SU-DHL-6 (cell line): Measurements from ENCODE around the gene LATS2.

Source experiments
- EZH2phosphoT487 ChIP-seq: fragments of 200-600 bp; sonication (generic), shearing (Covaris generic); conservative IDR thresholded peaks from 2 replicates; pipeline ENCODE4 v1.6.1; 2018; ENCODE audit warnings: mild to moderate bottlenecking, antibody characterized with exemption, low read length, moderate library complexity, mixed read lengths
- TF ChIP-seq, protein P1 (sequence below): fragments of 200-600 bp; sonication (generic); IDR thresholded peaks from one replicate; pipeline ENCODE4 v1.5.1; 2017; ENCODE audit warnings: antibody characterized with exemption, mild to moderate bottlenecking, low read length, moderate library complexity; ENCODE audit not compliant: insufficient read depth, poor library complexity, severe bottlenecking

DNA sequence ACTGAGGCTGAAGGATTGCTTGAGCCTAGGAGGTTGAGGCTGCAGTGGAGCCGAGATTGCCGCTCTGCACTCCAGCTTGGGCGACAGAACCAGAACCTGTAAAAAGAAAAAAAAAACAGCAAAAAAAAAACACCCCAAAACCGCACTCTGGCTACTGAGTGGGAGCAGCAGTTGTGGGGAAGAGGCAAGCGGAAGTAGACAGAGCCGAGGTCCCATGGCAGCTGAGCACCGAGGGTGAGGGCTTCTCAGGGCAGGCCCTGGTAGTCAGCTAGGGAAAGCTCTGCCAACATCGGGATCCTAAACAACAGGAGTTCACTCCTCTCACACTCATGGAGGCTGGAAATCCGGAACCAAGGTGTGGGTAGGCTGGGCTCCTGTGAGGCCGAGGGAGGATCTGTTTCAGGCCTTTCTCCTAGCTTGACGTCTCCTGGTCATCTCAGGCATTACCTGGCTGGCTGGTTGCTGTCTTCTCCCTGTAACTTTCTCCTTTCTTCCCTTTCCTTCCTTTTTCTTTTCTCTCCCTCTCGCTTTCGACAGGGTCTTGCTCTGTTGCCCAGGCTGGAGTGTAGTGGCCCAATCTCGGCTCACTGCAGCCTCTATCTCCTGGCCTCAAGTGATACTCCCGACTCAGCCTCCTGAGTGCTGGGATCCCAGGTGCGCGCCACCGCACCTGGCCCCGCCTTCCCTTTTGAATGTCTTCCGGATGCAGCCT is 15.8 kb upstream of the LATS2 start:
- TF ChIP-seq, protein P1, sequence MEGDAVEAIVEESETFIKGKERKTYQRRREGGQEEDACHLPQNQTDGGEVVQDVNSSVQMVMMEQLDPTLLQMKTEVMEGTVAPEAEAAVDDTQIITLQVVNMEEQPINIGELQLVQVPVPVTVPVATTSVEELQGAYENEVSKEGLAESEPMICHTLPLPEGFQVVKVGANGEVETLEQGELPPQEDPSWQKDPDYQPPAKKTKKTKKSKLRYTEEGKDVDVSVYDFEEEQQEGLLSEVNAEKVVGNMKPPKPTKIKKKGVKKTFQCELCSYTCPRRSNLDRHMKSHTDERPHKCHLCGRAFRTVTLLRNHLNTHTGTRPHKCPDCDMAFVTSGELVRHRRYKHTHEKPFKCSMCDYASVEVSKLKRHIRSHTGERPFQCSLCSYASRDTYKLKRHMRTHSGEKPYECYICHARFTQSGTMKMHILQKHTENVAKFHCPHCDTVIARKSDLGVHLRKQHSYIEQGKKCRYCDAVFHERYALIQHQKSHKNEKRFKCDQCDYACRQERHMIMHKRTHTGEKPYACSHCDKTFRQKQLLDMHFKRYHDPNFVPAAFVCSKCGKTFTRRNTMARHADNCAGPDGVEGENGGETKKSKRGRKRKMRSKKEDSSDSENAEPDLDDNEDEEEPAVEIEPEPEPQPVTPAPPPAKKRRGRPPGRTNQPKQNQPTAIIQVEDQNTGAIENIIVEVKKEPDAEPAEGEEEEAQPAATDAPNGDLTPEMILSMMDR, result no peak
- TF ChIP-seq EZH2phosphoT487, result no peak
